ENCODE results near the gene WDR64. TPM values are rescaled to one million over a fixed set of nuclear protein-coding genes. Genes with fewer than 3 reads are reported as not detected.
A peak's percentile ranks its signal among the peaks of the same experiment; 100 is the strongest.

Gene WDR64
- total and polyA plus RNA-seq, 2 of the 13 experiments (the other 11 are each of a cell fraction or from before 2014, with no cell fraction given) = not detected

- no peak overlapping the region for H3K9ac ChIP-seq (ENCODE audit: insufficient read depth, low read depth, low read length)
- WGBS (ENCODE audit: low lambda C conversion rate) = 43% methylated on average over 6 of the region's 6 CpGs
- DNase-seq (ENCODE audit: low spot score) (no peak), ATAC-seq (no peak), FAIRE-seq (no peak)
- no peaks in the 10 kb centered on the region for H3K9me3 ChIP-seq (ENCODE audit: low read length)
- H3K4me1 ChIP-seq (ENCODE audit: insufficient read depth, low read length) = peaks cover 7% of the 10 kb centered on the region; the same call in 1 of the 2 replicates
- H2AFZ ChIP-seq (ENCODE audit: low read length) = no peak overlapping the region
- no peak overlapping the region for H3K4me3 ChIP-seq (replicated peaks in 1 of 3; ENCODE audit: insufficient read depth in 1 of 3, low read depth in 2 of 3, low read length in 3 of 3)
- H3K79me2 ChIP-seq (ENCODE audit: insufficient read depth, low read length) = no peaks in the 10 kb centered on the region
- H3K27me3 ChIP-seq (ENCODE audit: control insufficient read depth in 1 of 2, insufficient read depth in 2 of 2, low read length in 2 of 2) = no peaks in the 10 kb centered on the region; a peak in 1 of 5 replicates
- no peaks in the 10 kb centered on the region for H4K20me1 ChIP-seq (ENCODE audit: insufficient read depth, low read length)
- no peak overlapping the region for H3K4me2 ChIP-seq (ENCODE audit: low read depth, low read length)
- no peaks in the 10 kb centered on the region for H3K36me3 ChIP-seq (replicated peaks in 1 of 2; ENCODE audit: control insufficient read depth in 1 of 2, insufficient read depth in 2 of 2, low read length in 2 of 2)
- no peak for TF ChIP-seq AFF4 (CRISPR knock-in tag; IDR thresholded peaks at IDR 0.05)
- in situ Hi-C loops (cut with HindIII; ENCODE audit: extremely low pct_ligation_motif_present, low pct_unique_long_range_greater_than_20kb) = loop anchor here (5.0 kb wide), 2 partner anchors 227 to 307 kb away; partner anchors contain the start of gene KMO
- no peak overlapping the region for H3K27ac ChIP-seq (ENCODE audit: extremely low read length, insufficient read depth, low read length)
- CTCF ChIA-PET (ENCODE audit: low intra/inter-chr PET ratio, low total read pairs) = no interaction called here
- intact Hi-C loops (cut with micrococcal nuclease; ENCODE audit: unreplicated experiment) = no loop called here
- POLR2A ChIA-PET = no interaction called here
- BruUV-seq (replicated peaks) = no TSS peak
Measured at GRCh38 chr1:241839369-241839979, 187.4 kb downstream of the WDR64 start.

GRCh38 chr1:241840164-241840563 lies 188.1 kb downstream of the WDR64 start:
- CTCF ChIA-PET (ENCODE audit: low intra/inter-chr PET ratio, low total read pairs) = no interaction called here
- TF ChIP-seq NFE2 (CRISPR knock-in tag; IDR thresholded peaks at IDR 0.05) (no peak), HNF4A (CRISPR knock-in tag; IDR thresholded peaks at IDR 0.05) (0 out of 2 replicates have a peak, but pooled peaks have one; percentile 39), CEBPG (CRISPR knock-in tag; IDR thresholded peaks at IDR 0.05) (peak; percentile 33; the same call in 1 of the 2 replicates), ZNF83 (CRISPR knock-in tag; IDR thresholded peaks at IDR 0.05; ENCODE audit: borderline replicate concordance) (no peak), HOXA7 (CRISPR knock-in tag; IDR thresholded peaks at IDR 0.05) (no peak), ZMYM3 (CRISPR knock-in tag; IDR thresholded peaks at IDR 0.05) (no peak), HINFP (CRISPR knock-in tag; IDR thresholded peaks at IDR 0.05; ENCODE audit: low read depth) (no peak), CEBPB (IDR thresholded peaks at IDR 0.05; ENCODE audit: borderline replicate concordance, low read depth, low read length) (peak; percentile 62; the same call in 1 of the 2 replicates), PLRG1 (conservative IDR thresholded peaks at IDR 0.05) (no peak), ZBTB14 (CRISPR knock-in tag; IDR thresholded peaks at IDR 0.05) (no peak), ZNF724P (CRISPR knock-in tag; IDR thresholded peaks at IDR 0.05; ENCODE audit: borderline replicate concordance) (no peak), BCL6 (CRISPR knock-in tag; IDR thresholded peaks at IDR 0.05) (peak; percentile 74)

More at GRCh38 chr1:241840164-241840563, 188.1 kb downstream of the WDR64 start:
- FAIRE-seq (no peak), DNase-seq (ENCODE audit: low spot score) (no peak), ATAC-seq (peak; percentile 63)
- no peaks in the 10 kb centered on the region for H3K36me3 ChIP-seq (replicated peaks in 1 of 2; ENCODE audit: control insufficient read depth in 1 of 2, insufficient read depth in 2 of 2, low read length in 2 of 2)
- intact Hi-C loops (cut with micrococcal nuclease; ENCODE audit: unreplicated experiment) (no loop called here), in situ Hi-C loops (cut with HindIII; ENCODE audit: extremely low pct_ligation_motif_present, low pct_unique_long_range_greater_than_20kb) (no loop called here)
- no TSS peak for BruUV-seq (replicated peaks)
- no peaks in the 10 kb centered on the region for H3K79me2 ChIP-seq (ENCODE audit: insufficient read depth, low read length)
- H3K4me3 ChIP-seq (replicated peaks in 1 of 3; ENCODE audit: insufficient read depth in 1 of 3, low read depth in 2 of 3, low read length in 3 of 3) = no peak overlapping the region
- H3K9me3 ChIP-seq (ENCODE audit: low read length) = no peaks in the 10 kb centered on the region
- H3K27ac ChIP-seq (ENCODE audit: extremely low read length, insufficient read depth, low read length) = no peak overlapping the region
- no peak overlapping the region for H3K9ac ChIP-seq (ENCODE audit: insufficient read depth, low read depth, low read length)
- POLR2A ChIA-PET = no interaction called here
- H4K20me1 ChIP-seq (ENCODE audit: insufficient read depth, low read length) = no peaks in the 10 kb centered on the region
- WGBS (ENCODE audit: low lambda C conversion rate) = 34% methylated on average over 6 of the region's 6 CpGs
- H3K4me1 ChIP-seq (ENCODE audit: insufficient read depth, low read length) = peaks cover 14% of the 10 kb centered on the region; the same call in 1 of the 2 replicates
- no peaks in the 10 kb centered on the region; a peak in 1 of 5 replicates for H3K27me3 ChIP-seq (ENCODE audit: control insufficient read depth in 1 of 2, insufficient read depth in 2 of 2, low read length in 2 of 2)
- H2AFZ ChIP-seq (ENCODE audit: low read length) = no peak overlapping the region
- H3K4me2 ChIP-seq (ENCODE audit: low read depth, low read length) = no peak overlapping the region
